ENCODE data around the gene SLC38A11.

DNA sequence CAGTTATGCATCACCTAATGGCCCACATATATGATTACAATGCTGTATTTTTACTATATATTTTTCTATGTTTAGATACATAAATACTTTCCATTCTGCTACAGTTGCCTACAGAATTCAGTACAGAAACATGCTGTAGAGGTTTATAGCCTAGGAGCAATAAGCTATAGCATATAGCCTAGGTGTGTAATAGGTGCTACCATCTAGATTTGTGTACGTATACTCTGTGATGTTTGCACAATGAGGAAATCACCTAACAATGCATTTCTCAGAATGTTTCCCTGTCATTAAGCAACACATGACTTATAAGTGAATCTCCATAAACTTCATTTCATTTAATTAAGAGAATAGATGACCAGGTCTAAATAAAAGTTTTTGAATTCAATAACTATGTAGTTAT, 43.5 kb downstream of the SLC38A11 start:
- TF ChIP-seq, protein P1, sequence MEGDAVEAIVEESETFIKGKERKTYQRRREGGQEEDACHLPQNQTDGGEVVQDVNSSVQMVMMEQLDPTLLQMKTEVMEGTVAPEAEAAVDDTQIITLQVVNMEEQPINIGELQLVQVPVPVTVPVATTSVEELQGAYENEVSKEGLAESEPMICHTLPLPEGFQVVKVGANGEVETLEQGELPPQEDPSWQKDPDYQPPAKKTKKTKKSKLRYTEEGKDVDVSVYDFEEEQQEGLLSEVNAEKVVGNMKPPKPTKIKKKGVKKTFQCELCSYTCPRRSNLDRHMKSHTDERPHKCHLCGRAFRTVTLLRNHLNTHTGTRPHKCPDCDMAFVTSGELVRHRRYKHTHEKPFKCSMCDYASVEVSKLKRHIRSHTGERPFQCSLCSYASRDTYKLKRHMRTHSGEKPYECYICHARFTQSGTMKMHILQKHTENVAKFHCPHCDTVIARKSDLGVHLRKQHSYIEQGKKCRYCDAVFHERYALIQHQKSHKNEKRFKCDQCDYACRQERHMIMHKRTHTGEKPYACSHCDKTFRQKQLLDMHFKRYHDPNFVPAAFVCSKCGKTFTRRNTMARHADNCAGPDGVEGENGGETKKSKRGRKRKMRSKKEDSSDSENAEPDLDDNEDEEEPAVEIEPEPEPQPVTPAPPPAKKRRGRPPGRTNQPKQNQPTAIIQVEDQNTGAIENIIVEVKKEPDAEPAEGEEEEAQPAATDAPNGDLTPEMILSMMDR (IDR thresholded peaks at IDR 0.05; ENCODE audit: low read length) = no peak
- no peak for TF ChIP-seq EZH2 (IDR thresholded peaks at IDR 0.05; ENCODE audit: borderline replicate concordance, low read length)

All from OCI-LY1 (cell line).